NCI-H69 (cell line): ENCODE results near the gene GOLGA6C.
"Not testable (repeated sequence)": the region's sequence is repeated elsewhere in the genome, so short reads cannot be mapped to it uniquely, and the experiment has no call there.

Source experiments
- DNase-seq: peaks from one replicate; lab custom pipeline; 2025; lab: John Stamatoyannopoulos, UW

GOLGA6C gene

DNA sequence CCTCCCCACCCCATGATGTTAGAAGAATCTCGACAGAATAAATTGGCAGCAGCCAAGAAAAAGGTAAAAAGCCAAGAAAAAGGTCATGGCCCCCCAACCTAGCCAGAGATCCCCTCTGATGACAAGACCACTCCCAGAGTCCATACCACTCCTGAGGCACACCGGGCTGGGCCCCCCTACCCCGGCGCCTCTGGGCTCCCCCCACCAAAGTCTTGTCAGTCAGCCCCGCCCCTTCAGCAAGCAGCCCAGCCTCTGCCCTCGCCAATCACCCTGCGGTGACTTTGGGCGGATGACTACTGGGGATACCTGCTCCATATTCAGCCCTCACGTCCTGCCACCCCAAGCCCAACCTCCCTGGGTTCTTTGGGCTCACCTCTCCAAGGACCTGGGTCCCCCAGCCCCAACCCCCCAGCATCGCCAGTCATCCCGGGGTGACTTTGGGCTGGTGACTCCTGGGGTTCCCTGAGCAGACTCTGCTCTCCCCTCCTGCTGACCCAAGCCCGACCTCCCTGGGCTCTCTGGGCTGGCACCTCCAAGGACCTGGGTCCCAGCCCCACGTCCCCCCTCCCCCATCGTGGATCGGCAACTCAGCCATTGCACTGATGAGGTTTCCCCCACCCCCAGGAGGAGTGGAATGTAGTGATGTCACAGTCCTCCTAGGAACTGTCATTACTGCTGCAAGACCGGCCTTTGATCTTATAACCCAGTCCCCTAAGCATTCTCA is 648 bp downstream of the GOLGA6C start:
- not testable (repeated sequence) for DNase-seq

DNA sequence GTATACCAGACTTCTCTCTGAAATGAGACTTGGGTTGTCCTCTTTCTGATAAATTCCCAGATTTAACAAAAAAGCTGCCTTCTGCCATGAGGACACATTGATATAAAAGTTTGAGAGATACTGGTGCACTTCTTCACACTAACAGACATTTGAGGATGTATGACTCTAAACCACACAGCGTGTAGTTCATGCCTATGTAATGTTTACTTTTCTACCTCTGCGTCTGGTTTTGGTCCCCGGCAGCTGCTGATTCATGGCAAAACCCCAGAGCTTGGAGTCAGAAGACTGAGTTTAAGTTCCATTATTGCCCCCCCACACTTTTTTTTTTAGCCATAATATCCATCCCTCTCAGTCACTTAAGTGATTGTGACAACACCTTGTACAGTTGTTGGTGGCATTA is 1.7 kb downstream of the GOLGA6C start:
- not testable (repeated sequence) for DNase-seq

DNA sequence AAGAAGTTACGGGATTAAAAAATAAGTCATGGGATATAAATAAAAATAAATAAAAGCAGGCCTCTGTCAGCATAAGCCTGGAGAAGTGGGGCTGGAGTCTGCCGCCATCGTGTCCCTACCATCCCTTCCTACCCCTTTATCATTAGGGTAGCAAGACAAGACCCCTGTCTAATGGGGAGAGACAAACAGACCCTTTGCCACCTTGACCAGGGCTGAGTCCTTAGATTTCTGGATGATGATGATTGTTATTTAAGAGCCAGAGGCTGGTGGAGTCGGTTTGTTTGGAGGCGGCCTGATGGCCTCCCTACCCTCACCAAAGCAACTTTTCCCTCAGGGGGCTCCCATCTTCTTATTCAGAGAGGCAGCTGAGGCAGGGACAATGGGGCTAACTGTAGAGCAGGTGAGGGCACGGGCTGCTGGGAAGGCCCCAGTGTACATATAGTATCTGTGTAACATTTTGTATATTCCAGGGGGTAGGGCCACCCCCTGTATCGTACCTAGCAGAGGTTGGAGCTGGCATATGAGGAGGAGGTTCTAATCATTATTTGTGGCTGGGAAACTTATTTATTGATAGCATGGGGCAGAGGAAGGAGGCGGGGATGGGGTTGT is 15.7 kb downstream of the GOLGA6C start:
- not testable (repeated sequence) for DNase-seq

DNA sequence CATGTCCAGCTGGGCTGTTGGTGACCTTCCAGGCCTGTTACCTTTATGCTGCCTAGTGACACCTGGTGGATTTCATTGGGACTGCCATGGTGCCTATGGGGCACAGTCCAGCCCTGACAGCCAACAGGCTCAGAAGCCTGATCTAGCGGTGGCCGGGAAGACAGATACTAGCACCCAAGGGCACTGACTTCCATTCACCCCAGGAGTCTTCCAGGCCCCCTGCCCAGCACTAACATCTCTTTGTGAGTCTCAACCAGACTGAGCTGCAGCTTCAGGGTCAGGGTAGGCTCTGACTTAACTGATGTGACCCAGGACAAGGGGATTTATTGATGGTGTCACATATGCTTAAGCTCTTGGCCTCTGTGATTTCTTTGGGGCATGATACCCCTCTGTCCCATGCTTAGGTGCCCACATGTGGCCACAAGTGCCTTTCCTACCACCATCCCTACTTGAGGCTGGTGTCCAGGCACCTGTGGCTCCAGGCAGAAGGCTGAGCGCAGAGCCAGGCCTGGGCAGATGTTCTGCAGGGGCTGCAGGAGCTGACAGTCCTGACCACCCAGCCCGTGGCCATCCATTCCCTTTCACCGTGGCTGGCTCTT is 16.5 kb downstream of the GOLGA6C start:
- not testable (repeated sequence) for DNase-seq

DNA sequence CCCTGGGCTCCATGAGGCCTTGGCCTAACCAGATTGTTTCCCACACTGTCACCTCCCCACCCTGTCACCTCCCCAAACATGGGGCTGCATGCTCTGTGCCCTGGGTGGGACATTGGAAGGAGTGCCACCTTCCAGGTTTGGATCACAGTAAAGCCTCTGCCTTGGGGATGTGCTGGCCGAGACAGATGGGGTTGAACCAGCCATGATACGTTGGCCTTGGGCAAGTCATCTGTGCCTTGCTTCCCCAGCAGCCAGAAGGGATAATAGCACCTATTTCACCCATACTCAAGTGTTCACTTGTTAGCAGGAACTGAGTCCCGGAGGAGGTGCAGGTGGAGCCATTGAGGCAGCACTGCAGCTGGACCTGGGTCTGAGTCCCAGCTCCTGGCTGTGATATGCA is 17.5 kb downstream of the GOLGA6C start:
- DNase-seq = not testable (repeated sequence)

DNA sequence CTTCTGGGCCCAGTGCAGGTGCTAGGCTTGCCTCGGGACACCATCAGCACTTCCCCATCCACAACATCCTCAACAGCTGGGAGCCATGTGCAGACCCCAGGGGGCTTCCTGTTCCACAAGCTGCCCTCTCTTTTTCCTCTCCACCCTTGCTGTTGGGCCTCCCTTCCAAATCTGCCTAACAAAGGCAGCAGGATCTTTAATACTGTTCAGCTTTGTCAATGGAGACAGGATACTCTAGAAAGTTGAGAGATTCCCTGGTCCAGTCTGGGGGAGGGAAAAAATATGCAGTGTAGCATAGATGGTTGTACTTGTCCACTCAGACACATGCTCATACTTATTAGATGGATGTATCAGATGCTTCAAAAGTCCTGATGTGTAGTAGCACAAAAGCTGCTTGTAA is 20.4 kb downstream of the GOLGA6C start:
- DNase-seq = not testable (repeated sequence)

DNA sequence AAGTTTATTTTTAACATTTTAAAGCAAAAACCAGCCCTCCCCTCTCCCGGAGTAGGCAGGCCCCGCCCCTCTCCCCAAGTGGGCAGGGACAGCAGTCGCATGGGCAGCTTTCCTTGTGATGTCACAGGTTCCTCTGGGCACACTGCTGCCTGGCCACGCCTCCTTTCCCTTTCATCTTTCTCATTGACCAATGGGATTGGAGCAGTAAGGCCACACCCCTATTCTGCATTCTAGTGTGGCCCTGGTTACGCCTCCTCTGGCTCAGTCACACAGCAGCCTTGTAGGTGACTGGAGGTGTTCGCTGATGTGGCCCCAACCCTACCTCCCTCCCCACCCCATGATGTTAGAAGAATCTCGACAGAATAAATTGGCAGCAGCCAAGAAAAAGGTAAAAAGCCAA is 24.4 kb downstream of the GOLGA6C start, which contains the start of gene GOLGA6D:
Gene GOLGA6D, plus strand, starts transcription at position 264 of the 400 bp plus-strand sequence. Its CDS starts 41 bp downstream, at position 305.
- not testable (repeated sequence) for DNase-seq

DNA sequence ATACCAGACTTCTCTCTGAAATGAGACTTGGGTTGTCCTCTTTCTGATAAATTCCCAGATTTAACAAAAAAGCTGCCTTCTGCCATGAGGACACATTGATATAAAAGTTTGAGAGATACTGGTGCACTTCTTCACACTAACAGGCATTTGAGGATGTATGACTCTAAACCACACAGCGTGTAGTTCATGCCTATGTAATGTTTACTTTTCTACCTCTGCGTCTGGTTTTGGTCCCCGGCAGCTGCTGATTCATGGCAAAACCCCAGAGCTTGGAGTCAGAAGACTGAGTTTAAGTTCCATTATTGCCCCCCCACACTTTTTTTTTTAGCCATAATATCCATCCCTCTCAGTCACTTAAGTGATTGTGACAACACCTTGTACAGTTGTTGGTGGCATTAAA is 26.0 kb downstream of the GOLGA6C start:
- DNase-seq = not testable (repeated sequence)

DNA sequence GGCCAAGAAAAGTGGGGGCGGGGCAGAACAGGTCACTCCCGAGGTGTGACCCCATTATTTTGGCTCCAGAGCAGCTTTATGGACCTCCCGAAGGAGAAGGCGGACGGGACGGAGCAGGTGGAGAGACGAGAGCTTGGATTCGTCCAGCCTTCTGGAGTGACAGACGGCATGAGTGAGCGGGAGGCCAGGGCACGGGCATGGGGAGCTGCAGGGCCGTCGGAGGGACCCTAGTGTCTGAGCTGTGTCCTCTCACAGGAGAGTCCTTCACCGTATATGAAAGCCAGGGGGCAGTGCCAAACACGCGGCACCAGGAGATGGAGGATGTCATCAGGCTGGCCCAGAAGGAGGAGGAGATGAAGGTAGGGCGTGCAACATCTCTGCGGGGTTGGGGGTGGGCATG is 35.5 kb downstream of the GOLGA6C start:
- DNase-seq = not testable (repeated sequence)

DNA sequence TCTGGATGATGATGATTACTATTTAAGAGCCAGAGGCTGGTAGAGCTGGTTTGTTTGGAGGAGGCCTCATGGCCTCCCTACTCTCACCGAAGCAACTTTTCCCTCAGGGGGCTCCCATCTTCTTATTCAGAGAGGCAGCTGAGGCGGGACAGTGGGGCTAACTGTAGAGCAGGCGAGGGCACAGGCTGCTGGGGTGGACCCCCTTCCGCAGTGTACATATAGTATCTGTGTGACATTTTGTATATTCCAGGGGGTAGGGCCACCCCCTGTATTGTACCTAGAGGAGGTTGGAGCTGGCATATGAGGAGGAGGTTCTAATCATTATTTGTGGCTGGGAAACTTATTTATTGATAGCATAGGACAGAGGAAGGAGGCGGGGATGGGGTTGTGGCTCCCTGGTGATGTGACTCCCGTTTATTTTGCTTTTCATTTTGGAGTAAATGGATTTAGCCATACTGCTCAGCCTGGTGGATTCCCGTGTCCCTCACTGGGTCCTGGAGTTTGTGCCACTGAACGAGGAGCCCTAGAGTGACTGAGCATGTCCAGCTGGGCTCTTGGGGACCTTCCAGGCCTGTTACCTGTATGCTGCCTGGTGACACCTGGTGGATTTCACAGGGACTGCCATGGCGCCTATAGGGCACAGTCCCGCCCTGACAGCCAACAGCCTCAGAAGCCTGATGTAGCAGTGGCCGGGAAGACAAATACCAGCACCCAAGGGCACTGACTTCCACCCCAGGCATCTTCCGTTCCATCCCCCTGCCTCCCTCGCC is 40.6 kb downstream of the GOLGA6C start:
- not testable (repeated sequence) for DNase-seq

DNA sequence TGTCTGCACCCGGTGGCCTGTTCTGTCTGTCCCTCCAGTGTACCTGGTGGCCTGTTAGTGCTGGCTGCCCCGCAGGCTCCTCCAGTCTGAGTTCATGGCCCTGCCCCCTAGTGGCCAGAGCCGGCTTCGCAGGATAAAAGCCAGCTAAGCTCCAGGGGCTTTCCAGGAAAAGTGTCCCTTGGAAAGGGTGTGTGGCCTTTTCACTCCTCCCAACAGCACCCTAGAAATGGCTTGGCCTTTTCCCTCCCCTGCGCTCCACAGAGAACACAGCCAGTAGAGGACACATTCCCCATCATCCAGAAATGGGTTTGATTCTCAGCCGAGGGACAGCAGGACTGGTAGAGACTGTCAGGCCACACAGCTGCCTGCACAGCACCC is 41.2 kb downstream of the GOLGA6C start:
- DNase-seq = not testable (repeated sequence)

DNA sequence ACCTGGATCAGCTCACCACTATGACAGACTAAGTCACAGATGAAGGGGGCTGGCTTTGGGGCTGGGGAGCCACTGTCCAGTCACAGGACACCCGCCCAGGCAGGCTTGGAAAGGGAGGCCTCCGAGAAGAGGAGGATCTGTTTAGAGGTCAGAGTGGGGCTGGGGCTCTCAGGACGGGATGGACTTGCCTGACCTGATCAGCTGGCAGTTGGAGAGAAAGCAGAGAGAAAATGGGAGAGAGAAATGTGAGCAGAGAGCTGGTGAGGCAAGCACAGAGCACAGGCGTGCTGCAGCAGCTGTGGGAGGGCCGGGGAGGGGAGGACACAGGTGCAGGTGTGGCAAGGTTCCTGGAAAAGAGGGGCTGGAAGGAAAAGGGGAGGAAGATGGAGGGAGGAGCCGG is 41.9 kb downstream of the GOLGA6C start:
- not testable (repeated sequence) for DNase-seq

DNA sequence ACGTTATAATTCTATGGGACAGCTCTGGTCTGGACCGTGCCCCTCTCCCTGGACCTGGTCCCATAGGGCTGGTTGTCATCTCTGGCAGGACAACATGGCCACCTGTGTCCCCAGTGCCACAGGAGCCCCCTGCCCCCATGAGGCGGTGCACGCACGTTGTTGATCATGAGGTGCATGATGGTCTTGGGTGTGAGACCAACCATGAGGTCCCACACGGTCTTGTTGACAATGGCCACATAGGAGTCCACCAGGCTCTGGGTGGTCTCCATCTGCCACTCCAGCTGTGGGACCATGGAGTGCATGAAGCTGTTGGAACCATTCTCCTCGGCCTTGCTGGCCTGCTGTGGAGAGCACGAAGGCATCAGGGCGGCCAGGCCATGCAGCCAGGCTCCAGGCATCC is 44.2 kb downstream of the GOLGA6C start:
- DNase-seq = no peak

DNA sequence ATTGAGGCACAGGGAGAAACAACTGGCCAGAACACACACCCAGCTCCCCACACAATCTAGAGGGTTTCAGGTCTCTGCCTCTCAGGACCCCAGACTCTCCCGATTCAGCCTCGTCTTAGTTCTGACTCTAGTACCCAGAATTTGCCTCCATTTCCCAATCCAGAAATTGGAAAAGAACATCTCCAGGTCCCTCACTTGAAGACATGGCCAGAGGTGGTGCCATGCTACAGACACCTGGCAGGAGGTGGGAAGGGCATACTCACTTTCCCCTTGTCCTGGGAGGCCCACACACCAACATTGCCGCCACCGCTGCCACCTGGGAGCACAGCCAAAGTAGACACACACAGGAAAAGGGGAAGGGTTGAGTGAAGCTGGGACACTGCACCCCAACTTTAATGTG is 44.6 kb downstream of the GOLGA6C start:
- DNase-seq = not testable (repeated sequence)

DNA sequence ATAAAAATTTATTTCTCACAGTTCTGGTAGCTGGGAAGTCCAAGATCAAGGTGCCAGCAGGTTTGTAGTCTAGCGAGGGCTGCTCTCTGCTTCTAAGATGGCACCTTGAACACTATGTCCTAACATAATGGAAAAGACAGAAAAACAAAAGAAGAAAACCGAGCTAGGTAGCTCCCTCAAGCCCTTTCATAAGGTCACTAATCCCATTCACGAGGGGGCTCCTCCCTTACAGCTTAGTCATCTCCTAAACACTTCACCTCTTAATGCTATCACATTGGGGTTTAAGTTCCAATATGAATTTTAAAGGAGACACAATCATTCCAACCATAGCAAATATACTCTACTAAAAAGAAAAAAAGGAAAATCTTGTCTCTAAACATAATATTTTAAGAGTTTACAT is 48.1 kb downstream of the GOLGA6C start:
- DNase-seq = no peak

DNA sequence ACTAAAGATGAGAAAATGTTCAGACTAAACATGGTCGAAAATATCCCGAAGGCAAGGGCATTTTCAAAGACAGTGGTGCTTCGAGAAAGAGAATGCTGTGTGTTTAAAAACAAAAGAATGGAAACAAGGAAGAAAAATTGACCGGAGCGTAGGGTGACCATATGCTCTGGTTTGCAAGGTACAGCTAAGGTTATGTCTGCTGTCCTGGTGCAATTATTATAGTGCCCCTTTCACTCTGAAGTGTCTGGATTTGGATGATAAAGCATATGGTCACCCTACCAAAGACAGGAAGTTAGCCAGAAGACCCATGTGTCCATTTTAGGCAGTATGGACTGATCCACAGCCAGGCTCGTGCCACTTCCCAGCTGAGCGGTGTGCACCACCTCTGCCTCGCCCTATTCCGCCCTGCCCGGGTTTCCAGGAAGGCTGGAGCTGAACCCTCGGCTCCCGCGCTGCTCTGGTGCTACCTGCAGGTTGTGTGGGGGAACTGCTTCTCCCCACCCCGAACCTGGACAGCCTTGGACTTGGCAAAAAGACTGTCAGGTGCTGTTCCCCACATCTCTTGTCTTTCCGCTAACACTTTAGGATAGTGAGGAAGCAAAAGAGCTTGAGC is 49.8 kb downstream of the GOLGA6C start:
- DNase-seq = peak; percentile 61

DNA sequence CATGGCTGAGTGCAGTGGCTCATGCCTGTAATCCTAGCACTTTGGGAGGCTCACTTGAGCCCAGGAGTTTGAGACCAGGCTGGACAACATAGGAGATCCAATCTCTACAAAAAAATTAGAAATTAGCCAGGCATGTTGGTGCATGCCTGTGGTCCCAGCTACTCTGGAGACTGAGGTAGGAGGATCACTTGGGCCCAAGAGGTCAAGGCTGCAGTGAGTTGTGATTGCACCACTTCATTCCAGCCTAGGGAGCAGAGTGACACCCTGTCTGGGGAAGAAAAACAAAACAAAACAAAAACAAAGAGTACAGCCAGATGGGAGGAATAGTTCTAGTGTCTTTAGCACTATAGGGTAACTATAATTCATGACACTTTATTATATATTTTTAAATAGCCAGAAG is 51.6 kb downstream of the GOLGA6C start:
- no peak for DNase-seq

DNA sequence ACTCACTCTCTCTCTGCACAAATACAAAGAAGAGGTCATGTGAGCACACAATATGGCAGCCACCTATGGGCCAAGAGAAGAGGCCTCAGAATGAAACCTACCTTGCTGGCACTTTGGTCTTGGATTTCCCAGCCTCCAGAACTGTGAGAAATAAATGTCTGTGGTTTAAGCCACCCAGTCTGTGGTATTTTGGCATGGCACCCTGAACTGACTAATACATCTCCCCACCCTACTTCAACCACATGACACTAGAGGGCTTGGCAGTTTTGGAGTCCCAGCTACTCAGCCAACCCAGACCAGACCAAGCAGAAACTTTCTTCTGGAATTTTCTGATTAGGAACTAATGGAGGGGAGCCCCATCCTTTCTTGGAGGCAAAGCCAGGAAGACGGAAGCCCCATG is 54.4 kb downstream of the GOLGA6C start:
- DNase-seq = not testable (repeated sequence)

DNA sequence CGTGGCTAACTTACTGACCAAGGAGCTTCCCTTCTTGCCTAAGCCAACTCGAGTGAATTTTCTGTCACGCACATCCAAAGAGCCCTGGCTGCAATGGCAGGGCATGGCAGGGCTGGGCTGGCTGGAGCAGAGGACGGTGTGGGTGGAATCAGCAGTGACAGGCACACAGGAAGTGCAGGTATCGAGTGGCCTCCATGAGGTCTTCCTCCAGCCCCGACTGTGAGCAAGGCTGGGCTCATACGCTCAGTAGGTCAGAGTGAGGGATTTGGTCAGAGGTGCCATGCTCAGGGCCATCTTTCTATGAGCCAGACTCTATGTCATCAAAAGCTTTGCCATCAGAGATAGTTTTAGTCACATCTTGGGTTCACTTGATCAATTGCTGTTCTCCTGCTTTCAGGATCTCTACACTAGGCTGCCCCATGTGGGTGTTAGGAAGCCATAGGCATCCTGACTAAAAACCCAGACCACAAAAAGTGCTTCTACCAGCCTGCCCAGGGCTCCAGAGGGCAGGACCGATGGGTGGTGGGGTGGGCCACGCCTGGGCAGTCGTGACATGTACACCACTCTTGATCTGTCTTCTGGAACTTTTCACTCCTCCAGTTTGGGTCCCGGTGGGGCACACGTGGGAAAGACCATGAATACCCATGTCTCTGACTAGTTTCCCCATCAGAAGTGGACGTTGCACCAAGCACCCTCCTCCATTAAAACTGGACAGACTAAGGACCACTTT is 55.1 kb downstream of the GOLGA6C start:
- no peak for DNase-seq

DNA sequence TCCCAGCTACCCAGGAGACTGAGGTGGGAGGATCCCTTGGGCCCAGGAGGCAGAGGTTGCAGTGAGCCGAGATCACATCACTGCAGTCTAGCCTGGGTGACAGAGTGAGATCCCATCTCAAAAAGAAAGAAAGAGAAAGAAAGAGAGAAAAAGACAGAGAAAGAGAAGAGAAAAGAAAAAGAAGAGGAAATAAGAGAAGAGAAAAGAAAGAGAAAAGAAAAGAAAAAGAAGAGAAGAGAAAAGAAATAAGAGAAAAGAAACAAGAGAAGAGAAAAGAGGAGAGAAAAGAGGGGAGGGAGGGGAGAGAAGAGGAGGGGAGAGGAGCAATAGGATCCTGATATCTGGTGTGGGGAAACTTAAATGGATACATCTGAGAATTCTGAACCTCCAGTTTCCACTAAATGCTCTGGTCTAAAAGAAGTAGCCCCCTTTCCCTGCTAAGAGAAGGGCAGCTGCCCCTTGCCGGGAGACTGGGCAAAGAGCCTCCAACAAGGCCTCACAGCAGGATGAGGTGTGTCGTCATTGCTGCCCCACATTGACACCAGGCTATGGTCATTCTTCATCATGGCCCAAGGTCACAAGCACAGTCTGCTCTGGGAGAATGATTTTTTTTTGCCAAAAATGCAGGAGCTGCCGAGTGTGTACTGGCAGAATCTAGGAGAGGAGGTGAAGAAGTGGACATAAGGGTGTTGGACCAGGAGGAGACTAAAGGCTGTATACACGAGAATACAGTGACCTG is 56.6 kb downstream of the GOLGA6C start:
- DNase-seq = no peak
